Memory B cell (primary cell): ENCODE results near the gene NSG2.
"Not testable (repeated sequence)": the region's sequence is repeated elsewhere in the genome, so short reads cannot be mapped to it uniquely, and the experiment has no call there.

Experiments used
- ATAC-seq: fragments of 150-1000 bp; cut with Tn5 transposase; 2 replicates; pipeline ENCODE4 v1.10.0; 2021; ENCODE audit warnings: low read depth, mild to moderate bottlenecking, moderate library complexity
- DNase-seq, 2 donors: peaks; one replicate each; pipeline ENCODE4 v3.0.0; 2022; ENCODE audit warnings: low spot score in 2 of 2
- H3K27ac Mint-ChIP-seq: one replicate; pipeline ENCODE4 v1.8.0; 2022; ENCODE audit warnings: mild to moderate bottlenecking, moderate library complexity, mixed read lengths
- H3K27me3 Mint-ChIP-seq: one replicate; pipeline ENCODE4 v1.8.0; 2022; ENCODE audit warnings: mixed read lengths
- H3K36me3 Mint-ChIP-seq: one replicate; pipeline ENCODE4 v1.8.0; 2022; ENCODE audit warnings: mild to moderate bottlenecking, mixed read lengths
- H3K4me1 Mint-ChIP-seq: one replicate; pipeline ENCODE4 v1.8.0; 2022; ENCODE audit warnings: mixed read lengths
- H3K4me3 Mint-ChIP-seq: one replicate; pipeline ENCODE4 v1.8.0; 2022; ENCODE audit warnings: mild to moderate bottlenecking, moderate library complexity, mixed read lengths
- H3K9me3 Mint-ChIP-seq: one replicate; pipeline ENCODE4 v1.8.0; 2022; ENCODE audit warnings: mixed read lengths

The NSG2 gene

DNA sequence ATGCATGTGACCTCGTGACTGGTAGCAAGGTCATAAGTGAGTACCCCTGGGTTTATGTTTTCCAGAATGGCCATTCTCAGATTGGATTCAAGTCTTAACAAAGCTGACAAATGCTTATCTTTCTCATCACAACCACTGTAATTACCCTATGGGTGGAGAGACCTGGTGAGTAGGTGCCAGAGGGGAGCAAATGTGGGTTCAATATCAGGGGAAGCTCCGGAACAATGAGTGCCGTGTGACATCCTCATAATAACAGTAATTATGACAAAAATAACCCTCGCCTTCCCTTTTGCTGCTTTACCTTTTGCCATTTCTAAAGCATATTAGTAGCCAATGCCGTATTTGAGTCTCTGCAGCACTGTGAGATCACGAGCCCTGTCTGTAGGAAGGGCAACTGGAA lies 95.9 kb downstream of the NSG2 start:
- Mint-ChIP-seq H3K4me3 (no peak overlapping the region), H3K9me3 (peaks cover 3% of the 10 kb centered on the region), H3K4me1 (no peaks in the 10 kb centered on the region), H3K27ac (no peak overlapping the region), H3K27me3 (peaks cover 4% of the 10 kb centered on the region), H3K36me3 (no peaks in the 10 kb centered on the region)
- ATAC-seq, result no peak
- DNase-seq, result no peak

- H3K27ac Mint-ChIP-seq, result no peak overlapping the region
- H3K9me3 Mint-ChIP-seq, result no peaks in the 10 kb centered on the region
- no peaks in the 10 kb centered on the region for H3K4me1 Mint-ChIP-seq
- no peak for DNase-seq
- no peaks in the 10 kb centered on the region for H3K36me3 Mint-ChIP-seq
- H3K4me3 Mint-ChIP-seq, result no peak overlapping the region
- no peak for ATAC-seq
- H3K27me3 Mint-ChIP-seq, result peaks cover 14% of the 10 kb centered on the region
Measured at GRCh38 chr5:174145091-174145490, 99.6 kb downstream of the NSG2 start.

- no peaks in the 10 kb centered on the region for H3K36me3 Mint-ChIP-seq
- H3K4me3 Mint-ChIP-seq, result no peak overlapping the region
- ATAC-seq (no peak), DNase-seq (no peak)
- peaks cover 16% of the 10 kb centered on the region for H3K27me3 Mint-ChIP-seq
- H3K27ac Mint-ChIP-seq, result no peak overlapping the region
- H3K9me3 Mint-ChIP-seq, result no peaks in the 10 kb centered on the region
- no peaks in the 10 kb centered on the region for H3K4me1 Mint-ChIP-seq
Measured at GRCh38 chr5:174145821-174146220, 100.3 kb downstream of the NSG2 start.

DNA sequence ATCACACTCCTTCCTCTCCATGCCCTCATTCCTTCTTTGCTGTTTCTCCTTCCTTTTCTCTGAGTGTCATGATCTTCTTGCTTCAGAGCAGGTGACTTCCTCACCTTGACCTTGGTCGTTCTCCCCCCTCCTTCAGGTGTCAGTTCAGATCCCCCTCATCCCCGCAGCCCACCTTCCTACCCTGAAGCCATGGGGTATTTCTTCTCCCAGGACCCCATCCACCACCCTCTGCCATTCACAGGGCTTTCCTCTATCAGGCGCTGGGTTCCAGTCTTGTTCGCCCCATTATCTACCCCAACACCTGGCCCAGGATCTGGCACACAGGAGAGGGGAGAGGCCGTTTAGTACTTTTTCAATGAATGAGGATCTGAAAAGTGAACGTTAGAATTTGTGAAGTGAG lies 101.0 kb downstream of the NSG2 start:
- Mint-ChIP-seq H3K36me3 (no peaks in the 10 kb centered on the region), H3K27me3 (peaks cover 16% of the 10 kb centered on the region), H3K4me3 (no peak overlapping the region), H3K27ac (no peak overlapping the region), H3K4me1 (no peaks in the 10 kb centered on the region), H3K9me3 (no peaks in the 10 kb centered on the region)
- DNase-seq, result no peak
- ATAC-seq, result no peak

DNA sequence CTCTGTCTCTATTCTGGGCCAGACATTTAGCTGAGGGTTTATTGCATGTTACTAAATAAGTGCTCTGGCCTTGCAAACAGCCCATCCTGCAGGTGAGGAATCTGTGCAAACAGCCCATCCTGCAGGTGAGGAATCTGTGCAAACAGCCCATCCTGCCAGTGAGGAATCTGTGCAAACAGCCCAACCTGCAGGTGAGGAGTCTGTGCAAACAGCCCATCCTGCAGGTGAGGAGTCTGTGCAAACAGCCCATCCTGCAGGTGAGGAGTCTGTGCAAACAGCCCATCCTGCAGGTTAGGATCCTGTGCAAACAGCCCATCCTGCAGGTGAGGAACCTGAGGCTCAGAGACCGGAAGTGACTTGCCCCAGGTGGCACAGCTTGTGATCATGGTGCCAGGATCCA lies 101.5 kb downstream of the NSG2 start:
- not testable (repeated sequence) for H3K4me3 Mint-ChIP-seq, DNase-seq, H3K36me3 Mint-ChIP-seq, ATAC-seq, H3K4me1 Mint-ChIP-seq, H3K9me3 Mint-ChIP-seq, H3K27ac Mint-ChIP-seq
- peaks cover 16% of the 10 kb centered on the region for H3K27me3 Mint-ChIP-seq

DNA sequence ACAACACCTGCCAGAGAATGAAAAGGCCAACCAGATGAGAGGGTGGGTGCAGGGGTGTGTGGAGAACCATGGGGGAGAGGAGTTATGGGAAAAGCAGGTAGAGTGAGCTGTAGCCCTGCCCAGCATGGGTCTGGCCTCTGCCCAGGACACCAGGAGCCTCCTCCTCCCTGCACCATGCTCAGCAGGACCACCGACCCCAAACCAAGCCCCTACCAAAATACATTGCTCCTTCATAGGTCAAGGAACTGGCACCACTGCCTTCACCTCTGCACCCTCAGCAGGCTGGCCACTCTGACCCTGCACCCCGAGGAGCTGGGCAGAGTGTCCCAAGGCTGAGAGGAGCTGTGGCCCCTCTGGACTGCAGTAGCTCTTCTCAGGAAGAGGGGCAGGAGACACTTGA lies 102.0 kb downstream of the NSG2 start:
- Mint-ChIP-seq H3K27ac (no peak overlapping the region), H3K4me3 (no peak overlapping the region)

DNA sequence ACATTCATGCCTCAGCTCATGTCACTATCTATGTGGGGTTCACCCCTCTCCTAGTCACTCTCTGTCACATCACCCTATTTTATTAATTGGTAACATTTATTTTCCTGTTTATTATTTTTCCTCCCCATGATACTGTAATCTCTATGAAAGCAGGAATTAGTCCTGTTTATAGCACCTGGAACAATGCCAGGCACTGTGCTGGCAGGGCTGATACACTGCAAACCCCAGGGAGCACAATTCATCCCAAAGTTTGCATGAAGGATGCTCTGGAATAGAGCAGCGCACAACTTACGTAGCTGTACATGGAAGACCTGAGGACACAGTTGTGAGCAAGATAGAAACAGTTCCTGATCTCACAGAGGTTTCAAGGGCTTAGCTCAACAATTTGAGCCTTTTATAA lies 103.2 kb downstream of the NSG2 start:
- no peaks in the 10 kb centered on the region for H3K4me1 Mint-ChIP-seq
- peaks cover 3% of the 10 kb centered on the region for H3K9me3 Mint-ChIP-seq
- H3K27ac Mint-ChIP-seq, result no peak overlapping the region
- H3K36me3 Mint-ChIP-seq, result no peaks in the 10 kb centered on the region
- no peak for ATAC-seq
- no peak overlapping the region for H3K4me3 Mint-ChIP-seq
- peaks cover 16% of the 10 kb centered on the region for H3K27me3 Mint-ChIP-seq
- DNase-seq, result no peak

More for the DNA sequence above, 102.0 kb downstream of the NSG2 start:
- H3K4me1 Mint-ChIP-seq, result no peaks in the 10 kb centered on the region
- no peak for DNase-seq
- H3K9me3 Mint-ChIP-seq, result no peaks in the 10 kb centered on the region
- no peaks in the 10 kb centered on the region for H3K36me3 Mint-ChIP-seq
- ATAC-seq, result no peak
- H3K27me3 Mint-ChIP-seq, result peaks cover 16% of the 10 kb centered on the region

- Mint-ChIP-seq H3K9me3 (peaks cover 5% of the 10 kb centered on the region), H3K36me3 (no peaks in the 10 kb centered on the region), H3K4me1 (no peaks in the 10 kb centered on the region), H3K4me3 (no peak overlapping the region), H3K27me3 (peaks cover 16% of the 10 kb centered on the region), H3K27ac (no peak overlapping the region)
- no peak for DNase-seq
- ATAC-seq, result no peak
Measured at GRCh38 chr5:174149426-174149825, 103.9 kb downstream of the NSG2 start.

- Mint-ChIP-seq H3K27me3 (peaks cover 13% of the 10 kb centered on the region), H3K36me3 (no peaks in the 10 kb centered on the region), H3K9me3 (peaks cover 8% of the 10 kb centered on the region), H3K4me3 (no peak overlapping the region), H3K27ac (no peak overlapping the region), H3K4me1 (no peaks in the 10 kb centered on the region)
- ATAC-seq (no peak), DNase-seq (no peak)
Measured at GRCh38 chr5:174149989-174150388, 104.5 kb downstream of the NSG2 start.

DNA sequence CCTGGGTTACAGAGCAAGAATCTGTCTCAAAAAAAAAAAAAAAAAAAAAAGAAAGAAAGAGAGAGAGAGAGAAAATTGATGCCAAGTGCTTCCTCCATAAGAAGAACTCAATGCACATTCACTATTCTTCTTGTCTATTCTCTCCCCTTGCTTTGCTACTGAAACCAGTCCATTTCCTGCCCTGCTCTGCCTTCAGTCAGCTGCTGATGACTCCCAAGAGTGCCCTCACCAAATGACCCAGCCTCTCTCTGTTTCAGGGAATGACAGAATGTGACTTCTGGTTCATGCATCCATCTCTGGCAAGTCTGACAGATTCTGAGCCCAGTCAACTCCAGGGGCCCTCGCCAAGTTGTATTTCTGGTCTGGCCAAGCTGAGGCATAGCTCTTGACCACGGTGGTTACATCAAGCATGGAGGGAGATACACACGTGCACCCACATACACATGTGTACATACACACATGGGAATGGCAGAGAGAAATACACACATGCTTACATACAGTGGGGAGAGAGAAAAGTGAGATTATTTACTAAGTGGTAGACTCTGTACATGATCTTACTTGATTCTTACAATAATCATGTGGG lies 106.2 kb downstream of the NSG2 start:
- Mint-ChIP-seq H3K9me3 (peaks cover 8% of the 10 kb centered on the region), H3K36me3 (no peaks in the 10 kb centered on the region), H3K27ac (no peak overlapping the region), H3K27me3 (peaks cover 9% of the 10 kb centered on the region), H3K4me1 (no peaks in the 10 kb centered on the region), H3K4me3 (no peak overlapping the region)
- no peak for DNase-seq
- no peak for ATAC-seq

GRCh38 chr5:174154559-174154958 lies 109.1 kb downstream of the NSG2 start:
- H3K4me1 Mint-ChIP-seq, result no peaks in the 10 kb centered on the region
- peaks cover 16% of the 10 kb centered on the region for H3K9me3 Mint-ChIP-seq

DNA sequence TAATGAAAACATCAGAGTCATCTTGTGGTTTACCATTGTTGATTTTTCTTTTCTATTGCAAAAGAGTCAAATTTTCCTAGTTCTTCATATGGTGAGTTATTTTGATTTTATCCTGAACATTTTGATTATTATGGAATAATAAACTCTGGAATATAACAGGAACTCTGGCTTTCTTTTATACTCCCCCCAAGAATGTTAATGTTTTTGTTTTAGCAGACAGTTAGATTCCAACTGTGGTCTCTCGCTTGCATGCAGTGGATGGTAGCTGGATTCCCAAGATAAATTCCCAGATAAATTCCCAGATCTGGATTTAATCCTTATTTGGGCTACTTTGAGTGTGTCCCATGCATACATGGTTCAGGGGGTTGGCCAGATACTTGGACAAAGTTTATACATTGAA lies 109.8 kb downstream of the NSG2 start:
- Mint-ChIP-seq H3K27me3 (peaks cover 4% of the 10 kb centered on the region), H3K9me3 (peaks cover 16% of the 10 kb centered on the region), H3K27ac (no peak overlapping the region), H3K4me3 (no peak overlapping the region), H3K36me3 (no peaks in the 10 kb centered on the region), H3K4me1 (no peaks in the 10 kb centered on the region)
- DNase-seq (no peak), ATAC-seq (no peak)

More at GRCh38 chr5:174154559-174154958, 109.1 kb downstream of the NSG2 start:
- ATAC-seq (no peak), DNase-seq (no peak)
- Mint-ChIP-seq H3K4me3 (no peak overlapping the region), H3K27me3 (peaks cover 6% of the 10 kb centered on the region), H3K27ac (no peak overlapping the region), H3K36me3 (no peaks in the 10 kb centered on the region)

DNA sequence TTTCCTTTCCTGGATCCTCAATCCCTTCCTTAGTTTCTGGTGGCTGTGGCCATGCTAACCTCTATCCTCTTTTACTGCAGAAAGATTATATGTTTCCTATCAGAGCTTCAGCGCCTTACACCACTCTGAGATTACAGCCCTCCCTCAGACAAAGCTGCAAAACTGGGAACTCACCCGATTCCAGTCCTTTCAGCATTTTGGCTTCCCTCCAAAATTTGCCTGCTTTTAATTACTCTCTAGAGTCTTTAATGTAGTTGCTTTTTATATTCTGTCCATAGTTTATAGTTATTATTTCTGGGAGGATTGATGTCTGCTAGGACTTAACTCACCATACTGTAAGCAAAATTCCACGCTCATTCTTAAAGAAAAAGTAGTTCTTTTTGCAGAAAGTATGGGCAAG lies 110.2 kb downstream of the NSG2 start:
- H3K27ac Mint-ChIP-seq, result no peak overlapping the region
- ATAC-seq, result no peak
- H3K9me3 Mint-ChIP-seq, result peaks cover 16% of the 10 kb centered on the region

DNA sequence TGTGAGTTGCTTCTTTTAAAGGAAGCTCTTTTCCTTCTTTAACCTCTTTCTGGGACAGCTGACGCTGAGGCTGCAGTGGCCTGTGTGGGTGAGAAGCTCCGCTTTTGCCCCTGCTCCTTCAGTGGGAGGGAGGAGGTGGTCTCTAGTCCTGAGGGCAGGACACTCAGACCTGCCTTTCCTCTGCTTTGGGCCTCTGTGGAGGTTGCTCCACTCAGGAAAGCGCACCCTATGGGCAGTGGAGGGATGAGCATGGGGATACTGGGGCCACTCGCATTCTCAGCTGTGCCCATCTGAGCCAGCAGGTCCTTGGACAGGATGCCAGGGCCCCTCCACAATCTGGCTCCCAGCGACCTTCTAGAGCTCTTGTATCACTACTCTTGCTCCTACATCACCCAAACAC lies 111.5 kb downstream of the NSG2 start:
- no peak overlapping the region for H3K4me3 Mint-ChIP-seq
- peaks cover 16% of the 10 kb centered on the region for H3K9me3 Mint-ChIP-seq
- DNase-seq, result no peak
- H3K27me3 Mint-ChIP-seq, result peaks cover 4% of the 10 kb centered on the region
- H3K27ac Mint-ChIP-seq, result no peak overlapping the region
- ATAC-seq, result no peak
- H3K4me1 Mint-ChIP-seq, result no peaks in the 10 kb centered on the region
- H3K36me3 Mint-ChIP-seq, result no peaks in the 10 kb centered on the region

More for the DNA sequence above, 110.2 kb downstream of the NSG2 start:
- DNase-seq, result no peak
- Mint-ChIP-seq H3K4me1 (no peaks in the 10 kb centered on the region), H3K4me3 (no peak overlapping the region), H3K36me3 (no peaks in the 10 kb centered on the region), H3K27me3 (peaks cover 4% of the 10 kb centered on the region)
